HepG2 (cell line): ENCODE measurements around the gene PTPA. TPM values are rescaled to one million over a fixed set of nuclear protein-coding genes. Genes with fewer than 3 reads are reported as not detected.
A peak's percentile ranks its signal among the peaks of the same experiment; 100 is the strongest.

ENCODE experiments used
- ATF7-NPFF ChIP-seq: sonication (generic); formaldehyde crosslinking; IDR thresholded peaks from 2 replicates; pipeline ENCODE4 v1.8.1; 2023; ENCODE audit warnings: mild to moderate bottlenecking, low read depth, missing genetic modification reagents, moderate library complexity
- CCAR2 ChIP-seq: fragments of 200-400 bp; formaldehyde crosslinking; optimal IDR thresholded peaks from 2 replicates; pipeline ENCODE3; 2018; ENCODE audit warnings: low read depth, mild to moderate bottlenecking, low read length, moderate library complexity
- CREB1 ChIP-seq, 2 experiments: fragments of 450-650 bp in 1 of 2; IDR thresholded peaks; 2 replicates each; pipeline ENCODE4 v1.6.1; 2016 to 2017; ENCODE audit warnings: control low read depth in 1 of 2, mild to moderate bottlenecking in 1 of 2, missing compliant biosample characterization in 1 of 2, missing genetic modification characterization in 1 of 2
- DR1 ChIP-seq: sonication (generic); formaldehyde crosslinking; IDR thresholded peaks from 2 replicates; pipeline ENCODE4 v1.8.0; 2021; ENCODE audit warnings: mild to moderate bottlenecking, missing genetic modification reagents, inconsistent platforms
- GFI1 ChIP-seq: sonication (generic); formaldehyde crosslinking; IDR thresholded peaks from 2 replicates; pipeline ENCODE4 v1.5.0; 2020; ENCODE audit warnings: missing genetic modification reagents, mild to moderate bottlenecking, borderline replicate concordance
- HNF4A ChIP-seq: sonication (generic); formaldehyde crosslinking; IDR thresholded peaks from 2 replicates; pipeline ENCODE4 v1.4.0; 2020; ENCODE audit warnings: missing genetic modification reagents
- IKZF5 ChIP-seq: IDR thresholded peaks from 2 replicates; pipeline ENCODE4 v1.6.1; 2018; ENCODE audit warnings: missing genetic modification reagents, mild to moderate bottlenecking, missing compliant biosample characterization
- ISX ChIP-seq: sonication (generic); formaldehyde crosslinking; conservative IDR thresholded peaks from 2 replicates; pipeline ENCODE4 v1.5.0; 2020; ENCODE audit warnings: missing genetic modification reagents
- SRY ChIP-seq: sonication (generic); formaldehyde crosslinking; IDR thresholded peaks from 2 replicates; pipeline ENCODE4 v1.8.0; 2022; ENCODE audit warnings: mild to moderate bottlenecking, missing genetic modification reagents
- ZBTB40 ChIP-seq, 2 experiments: fragments of 450-650 bp in 1 of 2; sonication (generic) in 1 of 2; formaldehyde crosslinking in 1 of 2; IDR thresholded peaks; 2 replicates each; pipeline versions ENCODE4 v1.6.1 to v1.8.0; 2016 to 2022; ENCODE audit warnings: antibody characterized with exemption in 1 of 2, mild to moderate bottlenecking in 1 of 2, missing genetic modification reagents in 1 of 2
- ZNF598 ChIP-seq: sonication (generic); formaldehyde crosslinking; IDR thresholded peaks from 2 replicates; pipeline ENCODE4 v1.5.1; 2020; ENCODE audit warnings: mild to moderate bottlenecking, missing genetic modification reagents, borderline replicate concordance
- ZNF891 ChIP-seq: sonication (generic); formaldehyde crosslinking; IDR thresholded peaks from 2 replicates; pipeline ENCODE4 v1.5.0; 2020; ENCODE audit warnings: mild to moderate bottlenecking, missing genetic modification reagents
- polyA plus RNA-seq, 8 experiments: library from polyadenylated mRNA; depleted of rRNA in 3 of 8; stranded (reverse) in 7 of 8; unstranded in 1 of 8; fragments of >200 nt; fragmentation: Illumina TruSeq in 4 of 8; extraction: Trizol in 4 of 8; gene quantifications; 2 replicates each; pipeline versions ENCODE4 v1.2.1 to v1.2.3, GENCODE V29; 2011 to 2016; ENCODE audit warnings: low read depth in 4 of 8, missing spikeins in 1 of 8, mixed read lengths in 1 of 8; ENCODE audit not compliant: insufficient read depth in 1 of 8
- total RNA-seq, 5 experiments: library from RNA; depleted of rRNA; stranded (reverse); fragments of >200 nt; fragmentation: Illumina TruSeq; extraction: Trizol; gene quantifications; 2 replicates each; pipeline ENCODE4 v1.2.3, GENCODE V29; 2016; ENCODE audit warnings: low read depth in 1 of 5
- TF ChIP-seq, protein P1 (sequence below): sonication (generic); formaldehyde crosslinking; IDR thresholded peaks from 2 replicates; pipeline ENCODE4 v1.9.0; 2022; ENCODE audit warnings: missing genetic modification reagents, mild to moderate bottlenecking, borderline replicate concordance
- TF ChIP-seq, protein P2 (sequence below): sonication (generic); formaldehyde crosslinking; IDR thresholded peaks from 2 replicates; pipeline ENCODE4 v1.9.0; 2021; ENCODE audit warnings: missing genetic modification reagents, borderline replicate concordance

PTPA gene
- total and polyA plus RNA-seq, 2 of the 13 experiments (the other 11 are each of a cell fraction or from before 2014, with no cell fraction given) = 79.3 to 105 TPM

DNA sequence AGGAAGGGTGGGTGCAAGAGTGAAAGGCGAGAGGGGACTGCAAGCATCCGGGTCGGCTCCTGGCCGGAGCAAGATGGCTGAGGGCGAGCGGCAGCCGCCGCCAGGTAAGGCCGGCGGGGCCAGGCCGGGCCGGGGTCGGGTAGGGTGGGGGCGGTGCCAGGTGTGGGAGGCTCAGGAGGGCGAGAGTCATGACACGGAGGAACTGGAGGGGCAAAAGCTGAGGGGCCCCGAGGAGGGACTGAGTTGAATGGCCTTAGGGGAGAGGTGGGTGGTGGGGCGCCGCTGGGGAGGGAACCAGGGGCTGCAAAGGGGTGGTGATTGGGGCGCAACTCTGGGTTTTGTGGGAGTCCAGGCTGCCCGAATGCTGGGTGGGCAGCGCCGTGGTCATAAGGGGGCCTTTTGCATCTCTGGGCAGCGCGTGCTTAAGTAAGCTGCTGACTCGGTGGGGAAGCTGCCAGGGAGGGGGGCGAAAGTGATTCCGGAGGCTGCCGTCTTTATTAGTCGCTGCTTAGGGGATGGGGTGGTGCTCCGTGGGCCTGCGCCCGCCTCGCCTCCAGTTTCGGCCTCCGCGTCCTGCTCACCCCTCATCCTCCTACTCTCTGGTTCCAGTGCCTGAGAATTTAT lies 425 bp downstream of the PTPA start (continued):
- TF ChIP-seq, protein P1, sequence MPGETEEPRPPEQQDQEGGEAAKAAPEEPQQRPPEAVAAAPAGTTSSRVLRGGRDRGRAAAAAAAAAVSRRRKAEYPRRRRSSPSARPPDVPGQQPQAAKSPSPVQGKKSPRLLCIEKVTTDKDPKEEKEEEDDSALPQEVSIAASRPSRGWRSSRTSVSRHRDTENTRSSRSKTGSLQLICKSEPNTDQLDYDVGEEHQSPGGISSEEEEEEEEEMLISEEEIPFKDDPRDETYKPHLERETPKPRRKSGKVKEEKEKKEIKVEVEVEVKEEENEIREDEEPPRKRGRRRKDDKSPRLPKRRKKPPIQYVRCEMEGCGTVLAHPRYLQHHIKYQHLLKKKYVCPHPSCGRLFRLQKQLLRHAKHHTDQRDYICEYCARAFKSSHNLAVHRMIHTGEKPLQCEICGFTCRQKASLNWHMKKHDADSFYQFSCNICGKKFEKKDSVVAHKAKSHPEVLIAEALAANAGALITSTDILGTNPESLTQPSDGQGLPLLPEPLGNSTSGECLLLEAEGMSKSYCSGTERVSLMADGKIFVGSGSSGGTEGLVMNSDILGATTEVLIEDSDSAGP (CRISPR knock-in tag) = peak; percentile 67; the same call in 1 of the 2 replicates
- TF ChIP-seq ZBTB40 (IDR thresholded peaks at IDR 0.05) = no peak
- 0 out of 2 replicates have a peak, but pooled peaks have one; percentile 8 for TF ChIP-seq ZBTB40 (CRISPR knock-in tag; IDR thresholded peaks at IDR 0.05)
- TF ChIP-seq IKZF5 (CRISPR knock-in tag) = no peak
- no peak for TF ChIP-seq ZNF598 (CRISPR knock-in tag)
- no peak for TF ChIP-seq ATF7-NPFF
- no peak for TF ChIP-seq ISX (CRISPR knock-in tag)
- TF ChIP-seq, protein P2, sequence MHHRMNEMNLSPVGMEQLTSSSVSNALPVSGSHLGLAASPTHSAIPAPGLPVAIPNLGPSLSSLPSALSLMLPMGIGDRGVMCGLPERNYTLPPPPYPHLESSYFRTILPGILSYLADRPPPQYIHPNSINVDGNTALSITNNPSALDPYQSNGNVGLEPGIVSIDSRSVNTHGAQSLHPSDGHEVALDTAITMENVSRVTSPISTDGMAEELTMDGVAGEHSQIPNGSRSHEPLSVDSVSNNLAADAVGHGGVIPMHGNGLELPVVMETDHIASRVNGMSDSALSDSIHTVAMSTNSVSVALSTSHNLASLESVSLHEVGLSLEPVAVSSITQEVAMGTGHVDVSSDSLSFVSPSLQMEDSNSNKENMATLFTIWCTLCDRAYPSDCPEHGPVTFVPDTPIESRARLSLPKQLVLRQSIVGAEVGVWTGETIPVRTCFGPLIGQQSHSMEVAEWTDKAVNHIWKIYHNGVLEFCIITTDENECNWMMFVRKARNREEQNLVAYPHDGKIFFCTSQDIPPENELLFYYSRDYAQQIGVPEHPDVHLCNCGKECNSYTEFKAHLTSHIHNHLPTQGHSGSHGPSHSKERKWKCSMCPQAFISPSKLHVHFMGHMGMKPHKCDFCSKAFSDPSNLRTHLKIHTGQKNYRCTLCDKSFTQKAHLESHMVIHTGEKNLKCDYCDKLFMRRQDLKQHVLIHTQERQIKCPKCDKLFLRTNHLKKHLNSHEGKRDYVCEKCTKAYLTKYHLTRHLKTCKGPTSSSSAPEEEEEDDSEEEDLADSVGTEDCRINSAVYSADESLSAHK (CRISPR knock-in tag) = no peak
- TF ChIP-seq ZNF891 (CRISPR knock-in tag) = no peak
- TF ChIP-seq GFI1 = no peak
- no peak for TF ChIP-seq CCAR2
- TF ChIP-seq HNF4A (CRISPR knock-in tag) = no peak
- TF ChIP-seq SRY (CRISPR knock-in tag) = no peak
- TF ChIP-seq DR1 (CRISPR knock-in tag) = peak; percentile 12; the same call in 1 of the 2 replicates
- TF ChIP-seq CREB1 (IDR thresholded peaks at IDR 0.05) = no peak
- no peak for TF ChIP-seq CREB1 (CRISPR knock-in tag; IDR thresholded peaks at IDR 0.05)
